NCI-H2107 treated with DMSO at 0.1 percent for 48 hours (cell line): ENCODE data around the gene ESR2.
A peak's percentile ranks its signal among the peaks of the same experiment; 100 is the strongest.
"Not testable (repeated sequence)": the region's sequence is repeated elsewhere in the genome, so short reads cannot be mapped to it uniquely, and the experiment has no call there.

Experiments used
- DNase-seq: peaks from one replicate; lab custom pipeline; 2025; ENCODE audit not compliant: unreplicated experiment; lab: John Stamatoyannopoulos, UW

The ESR2 gene

GRCh38 chr14:64293976-64294671 lies at the start of gene ESR2:
Gene ESR2, minus strand, starts transcription at chr14:64294371. Its CDS starts 11,386 bp downstream, at chr14:64282985.
- DNase-seq, result peak; percentile 75

GRCh38 chr14:64340560-64341196 lies 46.5 kb upstream of the ESR2 start:
- no peak for DNase-seq

- peak; percentile 100 for DNase-seq
These were observed 44.6 kb upstream of the ESR2 start for GRCh38 chr14:64338616-64339316.

- DNase-seq, result peak; percentile 97
These were observed 43.9 kb upstream of the ESR2 start for GRCh38 chr14:64337888-64338615.

GRCh38 chr14:64329149-64329548 lies 35.0 kb upstream of the ESR2 start:
- DNase-seq, result no peak

- peak; percentile 90 for DNase-seq
These were observed 32.3 kb upstream of the ESR2 start for GRCh38 chr14:64326502-64326901.

- peak; percentile 60 for DNase-seq
These were observed 30.7 kb upstream of the ESR2 start for GRCh38 chr14:64324895-64325294.

- no peak for DNase-seq
These were observed 30.3 kb upstream of the ESR2 start for GRCh38 chr14:64324461-64324860.

- DNase-seq, result not testable (repeated sequence)
These were observed 26.2 kb upstream of the ESR2 start for GRCh38 chr14:64320362-64320761.

- DNase-seq, result not testable (repeated sequence)
These were observed 24.5 kb upstream of the ESR2 start for GRCh38 chr14:64318695-64319094.

GRCh38 chr14:64303471-64303917 lies 9.3 kb upstream of the ESR2 start:
- peak; percentile 95 for DNase-seq

- DNase-seq, result no peak
These were observed 4.6 kb upstream of the ESR2 start for GRCh38 chr14:64298773-64299172.

GRCh38 chr14:64296561-64296960 lies 2.4 kb upstream of the ESR2 start:
- DNase-seq, result no peak

GRCh38 chr14:64294672-64295413 lies 672 bp upstream of the ESR2 start:
- DNase-seq, result peak; percentile 53

GRCh38 chr14:64292197-64292596 lies 2.0 kb downstream of the ESR2 start:
- no peak for DNase-seq

- DNase-seq, result no peak
These were observed 4.6 kb downstream of the ESR2 start for GRCh38 chr14:64289571-64289970.

- no peak for DNase-seq
These were observed 12.4 kb downstream of the ESR2 start for GRCh38 chr14:64281805-64282204.

GRCh38 chr14:64279704-64280668 lies 14.2 kb downstream of the ESR2 start:
- no peak for DNase-seq

- DNase-seq, result no peak
These were observed 15.7 kb downstream of the ESR2 start for GRCh38 chr14:64278458-64278857.
